GM12872 (cell line): ENCODE measurements around the gene IGF2R.

ENCODE experiments used
- CTCF ChIP-seq: IDR thresholded peaks from 3 replicates; pipeline ENCODE4 v1.5.1; 2011; ENCODE audit warnings: low read depth, mild to moderate bottlenecking, low read length, moderate library complexity; ENCODE audit not compliant: insufficient read depth

Gene IGF2R

GRCh38 chr6:159966339-159966738, 2.5 kb upstream of the IGF2R start:
- TF ChIP-seq CTCF, result no peak

GRCh38 chr6:159966981-159967380, 1.9 kb upstream of the IGF2R start:
- TF ChIP-seq CTCF, result no peak

GRCh38 chr6:159969204-159969912, 476 bp downstream of the IGF2R start:
- TF ChIP-seq CTCF, result no peak

- TF ChIP-seq CTCF, result no peak
Observed at GRCh38 chr6:159969921-159970320, 1.0 kb downstream of the IGF2R start.

GRCh38 chr6:159970659-159971063, 1.8 kb downstream of the IGF2R start:
- TF ChIP-seq CTCF, result no peak

- TF ChIP-seq CTCF, result no peak
Observed at GRCh38 chr6:159971341-159972178, 2.7 kb downstream of the IGF2R start.

GRCh38 chr6:159972506-159973268, 3.8 kb downstream of the IGF2R start:
- no peak for TF ChIP-seq CTCF
